Brain microvascular endothelial cell (primary cell): ENCODE data around the gene OSBPL10.

Experiments used
- DNase-seq: peaks from one replicate; pipeline ENCODE4 v3.0.0-alpha.2; 2020
- H3K27ac ChIP-seq: fragments of 250-450 bp; sonication (Bioruptor Pico); 2 replicates; pipeline ENCODE4 v1.5.1; 2020; ENCODE audit warnings: mild to moderate bottlenecking, moderate library complexity
- H3K27me3 ChIP-seq: fragments of 250-450 bp; sonication (Bioruptor Pico); replicated peaks from 2 replicates; pipeline ENCODE4 v1.5.1; 2020; ENCODE audit warnings: mild to moderate bottlenecking
- H3K36me3 ChIP-seq: fragments of 250-450 bp; sonication (Bioruptor Pico); replicated peaks from 2 replicates; pipeline ENCODE4 v1.5.1; 2020; ENCODE audit warnings: mild to moderate bottlenecking
- H3K4me3 ChIP-seq: 2 replicates; pipeline ENCODE4 v1.5.1; 2011; ENCODE audit warnings: low read depth, mild to moderate bottlenecking, control low read depth, low read length, moderate library complexity
- CTCF ChIP-seq: IDR thresholded peaks from 2 replicates; pipeline ENCODE4 v1.5.1; 2011; ENCODE audit warnings: low read depth, mild to moderate bottlenecking, moderate library complexity, low read length, control low read depth, inconsistent platforms; ENCODE audit errors: missing control alignments
- in situ Hi-C: cut with HindIII; loops from 2 replicates; pipeline ENCODE4 v1.10.0; 2017; ENCODE audit warnings: low sequenced_read_pairs, low pct_ligation_motif_present

Gene OSBPL10

GRCh38 chr3:31880482-31881078 lies 100.5 kb downstream of the OSBPL10 start:
- no peak for TF ChIP-seq CTCF
- in situ Hi-C loops = no loop called here
- H3K27ac ChIP-seq = no peak overlapping the region
- no peak for DNase-seq
- no peak overlapping the region for H3K4me3 ChIP-seq
- no peaks in the 10 kb centered on the region for H3K36me3 ChIP-seq
- no peaks in the 10 kb centered on the region for H3K27me3 ChIP-seq

GRCh38 chr3:31880020-31880419 lies 101.0 kb downstream of the OSBPL10 start:
- DNase-seq = no peak
- Histone ChIP-seq H3K27me3 (no peaks in the 10 kb centered on the region), H3K27ac (no peak overlapping the region), H3K36me3 (no peaks in the 10 kb centered on the region), H3K4me3 (no peak overlapping the region)
- peak; percentile 22 for TF ChIP-seq CTCF
- in situ Hi-C loops = no loop called here

- in situ Hi-C loops = no loop called here
- Histone ChIP-seq H3K27ac (no peak overlapping the region), H3K4me3 (no peak overlapping the region), H3K27me3 (no peaks in the 10 kb centered on the region), H3K36me3 (no peaks in the 10 kb centered on the region)
- no peak for DNase-seq
- TF ChIP-seq CTCF = no peak
Observed at GRCh38 chr3:31879365-31879764, 101.7 kb downstream of the OSBPL10 start.

GRCh38 chr3:31878231-31878838 lies 102.7 kb downstream of the OSBPL10 start:
- H3K27ac ChIP-seq = no peak overlapping the region
- H3K4me3 ChIP-seq = no peak overlapping the region
- H3K27me3 ChIP-seq = no peaks in the 10 kb centered on the region
- in situ Hi-C loops = no loop called here
- no peak for TF ChIP-seq CTCF
- H3K36me3 ChIP-seq = no peaks in the 10 kb centered on the region
- DNase-seq = peak; percentile 51

- in situ Hi-C loops = no loop called here
- Histone ChIP-seq H3K27me3 (no peaks in the 10 kb centered on the region), H3K36me3 (no peaks in the 10 kb centered on the region), H3K27ac (peak overlapping the region; percentile 32), H3K4me3 (no peak overlapping the region)
- DNase-seq = peak; percentile 69
- no peak for TF ChIP-seq CTCF
Observed at GRCh38 chr3:31876331-31876730, 104.7 kb downstream of the OSBPL10 start.

- TF ChIP-seq CTCF = no peak
- DNase-seq = no peak
- Histone ChIP-seq H3K27me3 (no peaks in the 10 kb centered on the region), H3K4me3 (no peak overlapping the region), H3K36me3 (no peaks in the 10 kb centered on the region), H3K27ac (no peak overlapping the region)
- in situ Hi-C loops = no loop called here
Observed at GRCh38 chr3:31875437-31875836, 105.6 kb downstream of the OSBPL10 start.
